Glomerular visceral epithelial cell (primary cell): Measurements from ENCODE around the gene SLC25A23.
"Not testable (repeated sequence)": the region's sequence is repeated elsewhere in the genome, so short reads cannot be mapped to it uniquely, and the experiment has no call there.

Experiments used
- DNase-seq: peaks from one replicate; pipeline ENCODE4 v3.0.0-alpha.2; 2016; ENCODE audit errors: extremely low spot score

Gene SLC25A23

DNA sequence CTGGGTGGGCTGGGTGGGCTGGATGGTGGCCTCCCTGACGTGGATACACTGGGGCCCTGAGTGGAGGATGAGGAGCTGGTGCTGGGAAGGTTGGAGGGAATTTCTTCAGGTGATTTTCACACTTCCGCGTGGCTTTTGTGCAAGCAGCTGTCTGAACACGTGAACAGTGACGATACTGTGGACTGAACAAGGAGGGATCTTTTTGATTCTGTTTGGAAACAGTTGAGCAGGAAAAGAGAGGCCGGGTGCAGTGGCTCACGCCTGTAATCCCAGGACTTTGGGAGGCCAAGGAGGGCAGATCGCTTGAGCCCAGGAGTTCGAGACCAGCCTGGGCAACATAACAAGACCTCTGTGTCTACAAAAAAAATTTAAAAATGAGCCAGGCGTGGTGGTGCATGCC, 57.5 kb downstream of the SLC25A23 start:
- no peak for DNase-seq

DNA sequence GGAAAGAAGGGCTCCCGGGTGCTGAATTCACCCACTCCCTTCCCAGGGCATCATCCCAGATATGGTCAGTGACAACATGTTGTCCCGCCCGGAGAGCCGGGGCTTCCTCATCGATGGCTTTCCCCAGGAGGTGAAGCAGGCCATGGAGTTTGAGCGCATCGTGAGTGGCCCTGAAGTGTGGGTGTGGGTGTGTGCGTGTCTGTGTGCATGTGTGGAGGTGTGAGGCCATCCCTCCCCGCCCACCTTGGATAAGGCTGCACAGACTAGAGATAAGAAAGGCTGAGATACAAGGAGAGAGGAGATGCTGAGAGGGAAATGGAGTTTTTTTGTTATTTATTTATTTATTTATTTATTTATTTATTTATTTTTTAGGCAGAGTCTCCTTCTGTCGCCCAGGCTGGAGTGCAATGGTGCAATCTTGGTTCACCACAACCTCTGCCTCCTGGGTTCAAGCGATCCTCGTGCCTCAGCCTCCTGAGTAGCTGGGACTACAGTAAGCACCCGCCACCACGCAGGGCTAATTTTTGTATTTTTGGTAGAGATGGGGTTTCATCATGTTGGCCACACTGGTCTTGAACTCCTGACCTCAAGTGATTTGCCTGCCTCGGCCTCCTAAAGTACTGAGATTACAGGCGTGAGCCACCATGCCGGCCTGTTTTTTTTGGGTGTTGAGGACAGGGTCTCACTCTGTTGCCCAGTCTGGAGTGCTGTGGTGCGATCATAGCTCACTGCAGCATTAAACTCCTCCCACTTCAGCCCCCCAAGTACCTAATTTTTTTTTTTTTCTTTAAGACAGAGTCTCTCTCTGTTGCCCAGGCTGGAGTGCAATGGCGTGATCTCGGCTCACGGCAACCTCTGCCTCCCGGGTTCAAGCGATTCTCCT, 59.3 kb downstream of the SLC25A23 start:
- not testable (repeated sequence) for DNase-seq

DNA sequence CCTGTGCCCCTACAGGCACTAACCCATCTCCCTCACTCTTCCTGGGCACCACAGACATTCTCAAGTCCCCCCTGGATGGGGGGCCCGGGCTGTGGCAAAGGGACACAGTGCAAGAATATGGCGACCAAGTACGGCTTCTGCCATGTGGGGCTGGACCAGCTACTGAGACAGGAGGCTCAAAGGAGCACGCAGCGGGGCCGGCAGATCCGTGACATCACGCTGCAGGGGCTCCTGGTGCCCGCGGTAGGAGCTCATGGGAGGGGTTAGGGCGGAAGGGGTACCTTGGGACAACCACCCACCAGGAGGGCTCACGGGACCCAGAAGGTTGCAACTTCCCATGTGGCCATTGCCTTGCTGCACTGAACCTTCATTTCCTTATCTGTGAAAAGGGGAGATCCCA, 63.3 kb downstream of the SLC25A23 start:
- no peak for DNase-seq

DNA sequence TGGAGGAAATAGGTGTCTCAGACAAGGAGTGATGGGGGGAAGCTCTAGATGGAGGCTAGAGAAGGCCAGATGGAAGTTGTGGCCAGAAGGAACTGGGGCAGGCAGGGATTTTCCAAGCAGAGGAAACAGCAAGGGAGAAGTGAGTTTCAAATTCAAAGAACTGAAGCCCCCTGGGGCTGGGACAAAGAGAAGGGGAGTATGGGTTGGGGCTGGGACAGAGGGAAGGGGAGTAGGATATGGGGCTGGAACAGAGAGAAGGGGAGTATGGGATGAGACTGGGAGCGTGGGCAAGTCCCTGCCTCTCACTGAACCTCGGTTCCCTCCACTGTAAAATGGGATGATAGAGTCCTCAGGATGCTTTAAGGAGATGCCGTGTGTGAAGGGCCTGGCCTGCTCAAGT, 64.8 kb downstream of the SLC25A23 start:
- DNase-seq: no peak

DNA sequence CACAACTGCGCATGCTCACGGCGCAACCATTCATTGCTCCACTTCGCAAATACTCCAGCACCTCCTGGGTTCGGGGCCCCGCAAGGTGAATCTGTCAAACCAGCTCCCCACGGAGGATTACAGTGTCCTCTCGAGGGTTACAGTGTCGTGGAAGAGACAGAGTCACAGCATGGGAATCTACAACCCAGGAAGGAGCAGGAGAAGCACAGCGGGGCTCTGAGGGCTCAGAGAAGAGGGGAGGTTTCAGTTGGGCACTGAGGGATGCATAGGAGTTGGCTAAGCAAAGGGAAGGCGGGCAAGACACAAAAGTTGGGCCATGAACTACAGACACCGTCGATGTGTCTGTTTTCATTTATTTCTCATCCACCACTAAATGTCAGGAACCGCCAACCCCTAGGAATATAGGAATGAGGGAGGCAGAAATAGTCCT, 65.6 kb downstream of the SLC25A23 start:
- DNase-seq: no peak

DNA sequence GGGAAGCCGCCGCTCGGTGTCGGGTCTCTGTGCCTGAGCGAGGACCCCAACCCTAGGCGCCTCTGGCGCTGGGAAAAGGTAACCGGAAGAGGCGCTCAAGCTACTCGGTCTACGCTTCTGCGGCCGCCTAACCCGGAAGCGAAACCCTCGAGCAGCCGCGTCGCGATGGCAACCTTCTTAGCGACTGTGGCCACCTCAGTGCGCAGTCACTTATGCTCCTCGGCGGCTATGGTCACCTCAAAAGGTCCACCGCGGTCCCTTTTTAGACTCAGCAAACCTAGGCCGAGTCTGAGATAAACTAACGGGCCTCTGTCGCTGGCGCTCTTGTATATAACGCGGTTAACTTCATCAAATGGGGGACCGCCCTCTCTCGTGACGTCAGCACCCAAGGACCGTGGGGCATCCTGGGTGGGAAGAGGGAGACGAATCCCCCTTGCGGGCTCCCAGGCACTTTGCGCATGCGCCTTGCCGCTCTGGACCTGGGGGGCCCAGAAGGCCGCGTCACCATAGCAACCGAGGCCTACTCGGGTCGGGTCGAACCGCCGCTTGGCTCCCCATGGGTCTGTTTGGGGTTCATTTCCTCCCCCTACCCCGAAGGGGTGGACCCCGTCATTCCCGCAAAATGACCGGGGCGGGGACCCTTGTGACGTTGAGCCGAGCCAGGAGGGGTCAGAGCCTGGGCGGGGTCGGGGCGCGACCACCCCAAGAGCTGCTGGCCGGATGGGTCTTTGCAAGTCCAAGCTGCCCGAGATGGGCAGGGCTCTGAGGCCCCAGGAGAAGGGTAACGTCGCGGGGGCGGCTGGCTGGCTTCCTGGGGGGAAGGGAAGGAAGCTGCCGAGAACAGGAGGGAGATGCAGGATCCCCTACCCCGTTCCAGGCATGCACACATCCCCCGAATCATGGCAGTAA, 66.3 kb downstream of the SLC25A23 start, which contains the start of gene GTF2F1:
GTF2F1 (minus strand) TSS at position 91 of the 909 bp plus-strand sequence. CDS start 169 bp downstream, outside the sequence.
- DNase-seq: peak; percentile 95

DNA sequence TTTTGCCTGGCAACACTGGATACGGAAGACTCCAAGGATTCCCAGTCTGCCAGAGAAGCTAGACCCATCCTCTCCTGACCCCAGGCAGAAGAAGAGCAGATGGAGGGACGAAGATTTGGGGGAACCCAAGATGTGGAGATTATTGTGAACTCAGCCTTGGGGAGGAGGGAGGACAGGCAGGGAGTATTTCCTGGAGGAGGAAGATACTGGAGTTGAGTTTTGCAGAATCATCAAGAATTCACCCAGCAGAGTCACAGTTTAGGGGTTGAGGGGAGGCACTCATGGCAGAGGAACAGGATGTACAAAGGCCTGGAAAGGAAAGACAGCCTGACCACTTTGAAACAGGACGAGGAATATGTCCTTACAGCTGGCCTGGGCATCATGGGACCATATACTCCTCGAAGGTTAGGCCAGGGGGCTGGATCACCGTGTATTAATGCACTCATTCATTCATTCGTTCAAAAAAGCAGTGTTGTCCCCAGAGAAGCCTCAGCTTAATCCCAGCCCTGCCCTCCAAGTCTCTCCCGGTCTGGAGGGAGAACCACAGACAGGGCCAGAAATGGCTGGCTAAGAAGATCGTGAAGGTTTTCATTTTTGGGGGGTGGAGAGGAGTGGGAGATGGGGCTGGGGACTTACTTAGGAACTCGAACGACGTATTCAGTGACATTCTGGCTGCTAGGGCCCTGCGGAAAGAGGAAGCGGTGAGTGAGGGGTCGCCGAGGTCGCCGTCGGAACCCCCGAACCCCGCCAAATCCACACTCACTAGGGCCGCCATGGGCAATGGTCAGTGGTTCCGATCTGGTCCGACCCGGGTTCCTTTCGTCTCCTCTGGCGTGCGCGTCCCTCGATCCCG, 67.1 kb downstream of the SLC25A23 start:
- DNase-seq: no peak
